Trophoblast cell (in vitro differentiated cells and primary cell): ENCODE measurements around the gene PKP1.

ENCODE experiments used
- DNase-seq, 2 donors: peaks; one replicate each; pipeline ENCODE4 v3.0.0-alpha.2; 2016
- H2AFZ ChIP-seq: 2 replicates; pipeline ENCODE4 v1.6.1; 2013; ENCODE audit warnings: low read length, moderate library complexity, mild to moderate bottlenecking; ENCODE audit not compliant: insufficient read depth, poor library complexity
- H2AK5ac ChIP-seq: 2 replicates; pipeline ENCODE4 v1.6.1; 2013; ENCODE audit warnings: mild to moderate bottlenecking, low read length
- H2BK120ac ChIP-seq: 2 replicates; pipeline ENCODE4 v1.6.1; 2013; ENCODE audit warnings: low read length, mild to moderate bottlenecking, moderate library complexity; ENCODE audit not compliant: insufficient read depth, poor library complexity
- H2BK12ac ChIP-seq: 2 replicates; pipeline ENCODE4 v1.6.1; 2013; ENCODE audit warnings: mild to moderate bottlenecking, low read length, moderate library complexity
- H2BK5ac ChIP-seq: 2 replicates; pipeline ENCODE4 v1.6.1; 2013; ENCODE audit warnings: low read length, low read depth, moderate library complexity, mild to moderate bottlenecking; ENCODE audit not compliant: poor library complexity
- H3K14ac ChIP-seq: 2 replicates; pipeline ENCODE4 v1.6.1; 2013; ENCODE audit warnings: mild to moderate bottlenecking, low read length
- H3K18ac ChIP-seq: 2 replicates; pipeline ENCODE4 v1.6.1; 2013; ENCODE audit warnings: mild to moderate bottlenecking, low read length
- H3K23ac ChIP-seq: 2 replicates; pipeline ENCODE4 v1.6.1; 2013; ENCODE audit warnings: low read length
- H3K27ac ChIP-seq: 2 replicates; pipeline ENCODE4 v1.5.1; 2013; ENCODE audit warnings: low read depth, mild to moderate bottlenecking, inconsistent platforms, low read length, moderate library complexity
- H3K27me3 ChIP-seq: 2 replicates; pipeline ENCODE4 v1.6.1; 2013; ENCODE audit warnings: inconsistent platforms, mild to moderate bottlenecking, low read length, moderate library complexity; ENCODE audit not compliant: insufficient read depth
- H3K36me3 ChIP-seq, 2 experiments: 1 replicate in 1 of 2; 2 replicates in 1 of 2; pipeline ENCODE4 v1.6.1; 2013; ENCODE audit warnings: low read length in 2 of 2, mild to moderate bottlenecking in 2 of 2, moderate library complexity in 1 of 2; ENCODE audit not compliant: insufficient read depth in 2 of 2, control insufficient read depth in 1 of 2
- H3K4ac ChIP-seq: 2 replicates; pipeline ENCODE4 v1.6.1; 2013; ENCODE audit warnings: low read depth, mild to moderate bottlenecking, low read length, moderate library complexity
- H3K4me1 ChIP-seq, 2 experiments: 1 replicate in 1 of 2; 2 replicates in 1 of 2; pipeline ENCODE4 v1.6.1; 2013; ENCODE audit warnings: low read length in 2 of 2, mild to moderate bottlenecking in 2 of 2, moderate library complexity in 1 of 2; ENCODE audit not compliant: insufficient read depth in 2 of 2, control insufficient read depth in 1 of 2
- H3K4me2 ChIP-seq: 2 replicates; pipeline ENCODE4 v1.6.1; 2013; ENCODE audit warnings: inconsistent platforms, mild to moderate bottlenecking, low read length, moderate library complexity
- H3K4me3 ChIP-seq: 2 replicates; pipeline ENCODE4 v1.5.1; 2013; ENCODE audit warnings: mild to moderate bottlenecking, low read depth, low read length, inconsistent platforms
- H3K79me1 ChIP-seq: one replicate; pipeline ENCODE4 v1.6.1; 2013; ENCODE audit warnings: low read length
- H3K79me2 ChIP-seq: 2 replicates; pipeline ENCODE4 v1.6.1; 2013; ENCODE audit warnings: low read length, mild to moderate bottlenecking; ENCODE audit not compliant: control insufficient read depth, insufficient read depth, poor library complexity
- H3K9ac ChIP-seq: 2 replicates; pipeline ENCODE4 v1.6.1; 2013; ENCODE audit warnings: mild to moderate bottlenecking, low read length
- H3K9me3 ChIP-seq: 2 replicates; pipeline ENCODE4 v1.6.1; 2013; ENCODE audit warnings: low read depth, mild to moderate bottlenecking, control low read depth, inconsistent platforms, low read length; ENCODE audit not compliant: insufficient read depth
- H4K12ac ChIP-seq: 2 replicates; pipeline ENCODE4 v1.6.1; 2013; ENCODE audit warnings: low read depth, mild to moderate bottlenecking, low read length, moderate library complexity
- H4K8ac ChIP-seq: 2 replicates; pipeline ENCODE4 v1.6.1; 2013; ENCODE audit warnings: low read depth, mild to moderate bottlenecking, low read length, moderate library complexity
- H4K91ac ChIP-seq: one replicate; pipeline ENCODE4 v1.6.1; 2013; ENCODE audit warnings: low read depth, mild to moderate bottlenecking, low read length, moderate library complexity
- WGBS: extraction: QIAGEN DNeasy Blood & Tissue Kit; methylation state at CpG from one replicate; pipeline ENCODE4 v1.1.7; 2013; ENCODE audit warnings: missing lambda C conversion rate; ENCODE audit not compliant: insufficient read length, insufficient coverage; ENCODE audit errors: extremely low coverage; 5-methylcytosine and 5-hydroxymethylcytosine counted together

The PKP1 gene

DNA sequence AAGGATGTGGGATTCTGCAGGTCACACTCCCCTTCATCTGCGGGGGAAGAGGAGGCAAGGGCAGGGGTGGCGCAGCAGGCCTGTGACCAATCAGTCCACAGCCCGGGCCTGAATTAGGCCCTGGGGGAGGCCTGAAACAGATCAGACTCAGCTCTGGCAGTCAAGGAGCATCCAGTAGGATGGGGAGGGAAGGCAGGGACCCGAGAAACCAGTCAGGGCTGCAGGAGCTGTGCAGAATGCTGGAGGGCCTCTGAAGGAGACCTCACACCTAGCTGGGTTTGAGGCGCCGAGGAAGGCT lies 81.5 kb downstream of the PKP1 start:
- H3K14ac ChIP-seq: no peak overlapping the region
- WGBS: no CpG with 5 or more reads among the region's 6 CpGs
- peaks cover 0 to 2% of the 10 kb centered on the region in 2 experiments for H3K4me1 ChIP-seq
- H3K79me1 ChIP-seq: no peaks in the 10 kb centered on the region
- no peak overlapping the region for H3K4ac ChIP-seq
- no peaks in the 10 kb centered on the region for H3K79me2 ChIP-seq
- H4K8ac ChIP-seq: no peak overlapping the region
- no peak overlapping the region for H4K12ac ChIP-seq
- H3K23ac ChIP-seq: no peak overlapping the region
- H3K9ac ChIP-seq: no peak overlapping the region
- no peaks in the 10 kb centered on the region for H3K9me3 ChIP-seq
- H3K4me3 ChIP-seq: no peak overlapping the region
- H2AK5ac ChIP-seq: no peak overlapping the region
- no peaks in the 10 kb centered on the region for H3K36me3 ChIP-seq
- no peak overlapping the region for H3K4me2 ChIP-seq
- no peak overlapping the region for H2AFZ ChIP-seq
- H2BK120ac ChIP-seq: no peak overlapping the region
- H3K27me3 ChIP-seq: no peaks in the 10 kb centered on the region
- H3K18ac ChIP-seq: no peak overlapping the region
- DNase-seq: no peak
- H4K91ac ChIP-seq: no peak overlapping the region
- H2BK12ac ChIP-seq: no peak overlapping the region
- no peak overlapping the region for H2BK5ac ChIP-seq
- no peak overlapping the region for H3K27ac ChIP-seq

DNA sequence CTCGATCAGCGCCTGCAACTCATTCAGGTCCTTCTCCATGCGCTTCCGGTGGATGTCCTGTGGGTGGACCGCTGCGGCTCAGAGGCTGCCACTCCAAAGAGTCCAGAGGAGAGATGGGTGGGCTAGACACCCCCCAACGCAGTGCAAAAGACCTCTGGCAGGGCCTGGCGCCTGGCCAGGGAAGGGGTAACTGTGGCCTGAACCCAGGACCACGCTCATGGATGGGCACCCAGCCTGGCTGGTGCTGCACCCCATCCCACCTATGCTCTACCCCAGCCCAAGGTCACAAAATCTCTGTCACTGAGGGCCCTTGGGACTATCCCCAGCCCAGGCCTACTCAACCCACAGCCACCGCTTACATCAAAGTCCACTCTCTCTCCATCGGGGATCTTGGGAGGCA lies 81.9 kb downstream of the PKP1 start:
- no peak overlapping the region for H3K18ac ChIP-seq

DNA sequence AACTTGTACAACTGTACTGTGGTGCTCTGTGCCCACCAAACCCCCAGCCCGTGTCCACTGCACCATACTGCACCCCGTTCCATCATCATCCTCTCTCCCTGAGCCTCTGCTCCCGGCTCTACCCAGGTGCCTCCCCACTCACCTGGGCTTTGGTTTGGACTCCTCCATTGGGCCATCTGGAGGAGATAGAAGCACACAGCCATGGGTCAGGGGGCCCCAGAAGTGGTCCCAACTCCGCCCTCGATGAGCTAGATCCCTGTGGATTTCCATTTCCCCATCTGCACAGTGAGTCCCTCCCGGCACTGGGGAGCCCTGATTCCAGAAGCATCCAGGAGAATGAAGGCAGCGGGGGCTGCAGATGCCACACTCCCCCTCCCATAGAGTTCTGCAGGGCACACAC lies 83.4 kb downstream of the PKP1 start:
- Histone ChIP-seq H3K27ac (no peak overlapping the region), H4K91ac (no peak overlapping the region), H2BK120ac (no peak overlapping the region), H3K79me2 (no peaks in the 10 kb centered on the region), H4K12ac (no peak overlapping the region), H3K4me1 (peaks cover 0 to 2% of the 10 kb centered on the region in 2 experiments), H3K18ac (no peak overlapping the region), H3K9me3 (no peaks in the 10 kb centered on the region), H2BK5ac (no peak overlapping the region), H3K9ac (no peak overlapping the region), H2AFZ (no peak overlapping the region), H3K14ac (no peak overlapping the region), H3K36me3 (no peaks in the 10 kb centered on the region), H3K4ac (no peak overlapping the region), H3K23ac (no peak overlapping the region), H2AK5ac (no peak overlapping the region), H2BK12ac (no peak overlapping the region), H3K4me2 (no peak overlapping the region), H3K79me1 (no peaks in the 10 kb centered on the region), H4K8ac (no peak overlapping the region), H3K27me3 (no peaks in the 10 kb centered on the region), H3K4me3 (no peak overlapping the region)
- no peak for DNase-seq
- no CpG with 5 or more reads among the region's 7 CpGs for WGBS

More for the DNA sequence above, 81.9 kb downstream of the PKP1 start:
- Histone ChIP-seq H4K91ac (no peak overlapping the region), H3K4me2 (no peak overlapping the region), H3K79me2 (no peaks in the 10 kb centered on the region), H3K9ac (no peak overlapping the region), H3K23ac (no peak overlapping the region), H3K9me3 (no peaks in the 10 kb centered on the region), H4K12ac (no peak overlapping the region), H2BK120ac (no peak overlapping the region), H2AFZ (no peak overlapping the region), H3K79me1 (no peaks in the 10 kb centered on the region), H3K14ac (no peak overlapping the region), H2BK12ac (no peak overlapping the region), H3K27me3 (no peaks in the 10 kb centered on the region), H2BK5ac (no peak overlapping the region), H4K8ac (no peak overlapping the region), H3K27ac (no peak overlapping the region), H3K4me3 (no peak overlapping the region), H3K36me3 (no peaks in the 10 kb centered on the region), H2AK5ac (no peak overlapping the region), H3K4ac (no peak overlapping the region), H3K4me1 (peaks cover 0 to 2% of the 10 kb centered on the region in 2 experiments)
- DNase-seq: no peak
- WGBS: no CpG with 5 or more reads among the region's 11 CpGs

GRCh38 chr1:201369209-201369608 lies 85.9 kb downstream of the PKP1 start:
- no peak overlapping the region for H2BK120ac ChIP-seq
- H3K4me2 ChIP-seq: no peak overlapping the region
- no peaks in the 10 kb centered on the region for H3K79me1 ChIP-seq
- no peak overlapping the region for H4K91ac ChIP-seq
- no peak overlapping the region for H4K12ac ChIP-seq
- H3K18ac ChIP-seq: no peak overlapping the region
- H2AK5ac ChIP-seq: no peak overlapping the region
- no peaks in the 10 kb centered on the region for H3K79me2 ChIP-seq
- H3K4me1 ChIP-seq: peaks cover 5 to 6% of the 10 kb centered on the region in 2 experiments
- H4K8ac ChIP-seq: no peak overlapping the region
- no peak overlapping the region for H2AFZ ChIP-seq
- H3K9ac ChIP-seq: no peak overlapping the region
- H3K9me3 ChIP-seq: no peaks in the 10 kb centered on the region
- no peak overlapping the region for H3K27ac ChIP-seq
- no peak overlapping the region for H3K4ac ChIP-seq
- no peaks in the 10 kb centered on the region for H3K36me3 ChIP-seq
- H2BK5ac ChIP-seq: no peak overlapping the region
- no peak overlapping the region for H2BK12ac ChIP-seq
- H3K14ac ChIP-seq: no peak overlapping the region
- H3K4me3 ChIP-seq: no peak overlapping the region
- no CpG with 5 or more reads among the region's 6 CpGs for WGBS
- no peaks in the 10 kb centered on the region for H3K27me3 ChIP-seq
- H3K23ac ChIP-seq: no peak overlapping the region
- no peak for DNase-seq
